DMS153 treated with DMSO at 0.1 percent for 48 hours (cell line): ENCODE measurements around the gene CNTNAP2.

Experiments
- DNase-seq: peaks from one replicate; lab custom pipeline; 2025; ENCODE audit not compliant: unreplicated experiment; lab: John Stamatoyannopoulos, UW

The CNTNAP2 gene

GRCh38 chr7:146661435-146661834, 544.8 kb downstream of the CNTNAP2 start:
- DNase-seq = no peak

- no peak for DNase-seq
Measured at GRCh38 chr7:146661929-146662328, 545.3 kb downstream of the CNTNAP2 start.

DNA sequence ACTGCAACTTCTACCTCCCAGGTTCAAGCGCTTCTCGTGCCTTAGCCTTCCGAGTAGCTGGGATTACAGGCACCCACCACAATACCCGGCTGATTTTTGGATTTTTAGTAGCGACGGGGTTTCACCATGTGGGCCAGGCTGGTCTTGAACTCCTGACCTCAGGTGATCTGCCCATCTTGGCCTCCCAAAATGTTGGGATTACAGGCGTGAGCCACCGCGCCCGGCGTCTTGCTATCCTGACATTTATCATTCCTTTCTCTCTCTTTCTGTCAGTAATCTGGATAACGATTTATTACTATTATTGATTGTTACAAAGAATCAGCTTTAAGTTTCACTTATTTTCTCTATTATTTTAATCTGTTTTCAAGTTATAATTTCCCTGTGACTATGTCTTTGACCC, 548.4 kb downstream of the CNTNAP2 start:
- no peak for DNase-seq

DNA sequence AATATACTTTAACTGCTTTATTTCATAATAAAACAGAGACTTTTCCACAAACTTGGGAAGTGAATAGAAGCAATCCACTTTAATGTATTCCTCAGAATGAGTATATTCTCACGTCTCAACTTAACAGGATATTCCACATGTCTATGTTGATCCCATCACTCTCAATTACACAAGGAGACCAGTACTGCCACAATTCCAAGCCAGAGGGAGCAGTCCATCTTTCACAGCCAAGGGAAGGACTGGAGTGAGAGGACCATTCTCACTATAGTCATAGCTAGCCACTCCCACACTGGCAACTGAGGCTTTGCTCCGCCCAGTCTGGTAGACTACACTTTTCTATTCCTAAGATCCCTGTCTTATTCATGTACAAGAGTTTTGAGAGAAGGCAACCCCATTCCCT, 553.9 kb downstream of the CNTNAP2 start:
- no peak for DNase-seq

GRCh38 chr7:146681487-146681886, 564.9 kb downstream of the CNTNAP2 start:
- DNase-seq = no peak

DNA sequence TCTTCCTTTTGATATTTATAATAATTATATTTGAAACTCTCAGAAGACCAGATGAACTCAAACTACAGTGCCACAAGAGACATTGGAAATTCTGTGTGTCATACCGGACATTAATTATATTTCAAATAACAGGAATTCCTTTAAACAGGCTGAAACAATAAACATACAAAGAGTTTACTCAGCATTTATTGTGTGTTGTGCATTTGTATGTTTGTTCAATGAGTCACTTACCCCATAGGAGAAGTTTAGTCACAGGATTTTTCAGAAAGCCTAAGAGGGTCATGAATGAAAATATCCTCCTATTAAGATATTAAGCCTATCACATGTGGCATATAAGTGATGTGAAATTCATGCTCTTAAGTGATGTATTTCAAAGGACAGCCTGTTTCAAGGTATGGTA, 566.8 kb downstream of the CNTNAP2 start:
- no peak for DNase-seq

- no peak for DNase-seq
Measured at GRCh38 chr7:146690987-146691386, 574.4 kb downstream of the CNTNAP2 start.

DNA sequence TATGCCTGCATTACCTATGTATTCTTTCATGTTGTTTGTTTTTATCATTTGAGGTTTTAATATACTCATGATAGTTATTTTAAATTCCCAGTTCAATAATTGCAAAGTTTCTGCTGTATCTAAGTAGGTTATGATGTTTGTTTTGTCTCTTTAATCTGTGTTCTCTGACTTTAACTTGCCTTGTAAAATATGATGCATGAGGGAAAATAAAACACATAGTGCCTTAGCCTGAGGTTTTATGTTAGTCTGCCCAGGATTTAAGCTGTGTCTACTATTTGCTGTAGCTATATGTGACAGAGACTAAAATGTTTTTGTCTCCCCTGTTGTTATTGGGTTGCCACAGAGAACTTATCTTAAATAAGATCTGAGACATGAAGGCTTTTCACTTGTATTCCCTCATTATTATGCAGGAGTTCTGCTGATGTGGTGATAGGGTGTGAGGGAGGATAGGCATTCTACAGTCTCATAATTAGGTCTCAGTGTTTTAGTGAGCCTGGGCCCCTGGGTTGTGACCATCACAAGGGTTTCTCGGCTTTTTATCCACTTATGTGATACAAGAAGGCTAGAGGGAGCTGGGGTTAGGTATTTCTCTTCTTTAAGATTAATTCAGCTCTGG, 582.5 kb downstream of the CNTNAP2 start:
- no peak for DNase-seq

GRCh38 chr7:146700015-146700560, 583.5 kb downstream of the CNTNAP2 start:
- DNase-seq = no peak

DNA sequence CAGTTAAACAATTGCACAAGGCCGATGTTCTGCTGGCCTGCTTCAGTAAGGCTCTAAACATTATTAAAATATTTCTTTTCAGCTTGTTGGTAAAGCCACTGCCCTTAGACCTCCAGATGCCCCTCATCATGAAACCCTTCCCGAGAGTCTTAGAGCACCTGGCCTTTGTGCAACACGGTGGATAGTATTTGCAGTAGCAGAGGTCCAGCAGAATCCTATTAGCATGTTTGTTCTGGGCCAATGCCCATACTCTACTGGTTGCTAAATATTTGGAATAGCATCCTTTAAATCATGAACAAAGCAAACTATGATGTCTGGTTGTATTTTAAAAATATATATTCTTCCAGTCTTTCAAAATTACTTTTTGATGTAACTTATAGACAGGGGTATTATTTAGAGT, 584.6 kb downstream of the CNTNAP2 start:
- peak; percentile 29 for DNase-seq

GRCh38 chr7:146702898-146703297, 586.3 kb downstream of the CNTNAP2 start:
- DNase-seq = no peak

- DNase-seq = no peak
Measured at GRCh38 chr7:146709451-146710027, 592.9 kb downstream of the CNTNAP2 start.

DNA sequence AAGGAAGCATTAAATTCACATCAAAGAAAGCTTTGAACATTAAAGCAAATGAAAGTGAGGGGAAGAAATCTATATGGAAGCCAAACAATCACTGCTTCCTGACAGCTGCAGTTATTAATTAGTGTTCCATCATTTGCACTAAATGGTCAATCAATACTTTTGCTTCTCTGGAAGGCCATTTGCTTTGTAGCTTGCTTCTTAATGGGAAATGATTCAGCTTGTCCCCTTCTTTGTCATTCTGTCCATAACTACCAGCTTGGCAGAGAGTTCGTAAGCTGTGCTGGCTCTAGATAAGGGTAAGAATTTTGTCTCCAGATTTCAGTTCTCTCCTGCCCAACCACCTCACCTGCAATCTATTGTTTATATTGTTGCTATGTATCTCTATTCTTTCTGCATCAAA, 596.6 kb downstream of the CNTNAP2 start:
- DNase-seq = no peak

DNA sequence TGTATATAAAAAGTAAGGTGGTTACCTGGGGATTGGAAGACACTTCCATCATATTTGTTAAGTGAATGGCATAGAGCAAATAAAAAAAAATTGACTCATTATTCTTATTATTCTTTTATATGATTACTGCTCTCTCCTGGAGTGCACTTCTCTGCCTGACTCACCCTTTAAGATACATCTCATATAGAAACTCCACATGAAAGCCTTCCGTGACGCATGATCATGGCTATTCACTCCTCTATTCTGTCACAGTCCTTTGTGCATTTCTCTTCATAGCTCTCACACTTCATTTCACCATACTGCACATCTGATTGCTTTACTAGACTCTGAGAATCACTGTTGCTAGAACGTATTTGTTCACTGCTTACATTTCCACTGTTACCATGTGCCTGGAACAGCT, 597.3 kb downstream of the CNTNAP2 start:
- DNase-seq = no peak

GRCh38 chr7:146720195-146720594, 603.6 kb downstream of the CNTNAP2 start:
- DNase-seq = no peak

GRCh38 chr7:146722986-146723385, 606.4 kb downstream of the CNTNAP2 start:
- no peak for DNase-seq

DNA sequence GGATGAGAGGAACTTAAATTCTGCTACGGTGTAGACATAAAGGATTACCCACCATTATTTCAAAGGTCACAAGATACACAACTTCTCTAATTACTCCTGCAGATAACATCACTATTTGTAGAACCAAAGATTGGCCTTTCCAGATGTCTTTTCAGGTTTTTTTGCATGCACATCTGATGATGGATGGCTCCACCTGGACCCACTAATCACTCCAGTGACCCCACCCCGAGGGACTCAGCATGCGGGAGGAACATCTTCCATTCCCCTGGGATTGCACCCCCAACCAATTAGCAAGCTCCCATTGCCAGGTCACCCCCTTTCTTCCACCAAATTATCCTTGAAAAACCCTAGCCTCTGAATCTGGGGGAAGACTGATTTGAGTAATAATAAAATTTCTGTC, 608.9 kb downstream of the CNTNAP2 start:
- DNase-seq = no peak

DNA sequence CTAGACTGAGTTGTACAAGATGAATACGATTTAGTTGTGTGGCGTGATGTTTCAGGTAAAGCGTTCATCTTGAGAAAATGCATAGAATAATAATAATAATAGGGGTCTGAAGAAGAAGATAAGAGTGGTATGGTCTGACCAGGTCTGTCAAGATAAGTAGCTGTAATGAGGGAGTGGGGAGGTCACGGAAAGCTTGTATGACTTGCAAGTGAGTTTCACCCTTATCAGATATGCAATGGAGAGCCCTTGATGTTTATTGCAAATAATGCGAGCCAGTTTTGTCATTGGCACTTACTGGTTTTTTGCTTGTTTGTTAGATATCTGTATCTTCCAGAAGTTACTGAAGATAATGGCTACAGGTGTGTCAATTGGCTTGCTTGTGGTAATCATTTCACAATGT, 611.5 kb downstream of the CNTNAP2 start:
- no peak for DNase-seq

GRCh38 chr7:146728611-146729010, 612.0 kb downstream of the CNTNAP2 start:
- DNase-seq = no peak

DNA sequence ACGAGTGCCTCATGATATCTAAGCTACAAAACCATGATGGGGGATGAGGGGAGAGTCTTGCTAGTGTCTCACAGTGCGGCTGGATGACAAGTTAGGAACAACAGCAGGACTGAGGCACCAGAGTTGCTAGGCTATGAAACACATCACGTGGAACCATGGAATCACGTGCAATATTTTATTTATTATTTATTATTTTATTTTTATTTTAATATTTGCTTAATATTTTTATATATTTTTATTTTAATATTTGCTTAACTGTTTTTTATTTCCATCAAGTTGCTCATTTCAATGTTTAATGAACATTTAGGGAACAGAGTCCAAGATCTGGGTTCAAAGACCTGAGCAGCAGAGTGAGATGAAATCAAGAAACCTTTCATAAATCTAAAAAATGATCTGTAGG, 614.6 kb downstream of the CNTNAP2 start:
- DNase-seq = no peak

DNA sequence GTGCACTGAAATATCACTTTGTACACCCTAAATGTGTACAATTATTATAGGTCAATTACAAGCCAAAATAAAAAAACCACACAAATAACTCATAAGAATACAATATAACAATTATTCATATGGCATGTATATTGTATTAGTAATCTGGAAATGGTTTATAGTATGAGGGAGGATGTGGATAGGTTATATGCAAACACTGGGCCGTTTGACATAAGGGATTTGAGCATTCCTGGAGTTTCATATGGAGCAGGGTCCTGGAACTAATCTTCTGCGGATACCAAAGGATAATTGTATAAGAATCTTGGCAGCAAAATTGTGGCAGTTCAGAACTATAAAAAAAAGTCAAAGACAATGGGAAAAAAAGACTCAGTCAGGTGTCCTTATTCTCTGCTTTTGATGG, 619.4 kb downstream of the CNTNAP2 start:
- no peak for DNase-seq

- no peak for DNase-seq
Measured at GRCh38 chr7:146736446-146737190, 620.0 kb downstream of the CNTNAP2 start.
